HG03571 (cell line): ENCODE measurements around the gene SOS2.
A peak's percentile ranks its signal among the peaks of the same experiment; 100 is the strongest.

ENCODE experiments used
- ATAC-seq: cut with Tn5 transposase; IDR thresholded peaks from one replicate; pipeline ENCODE4 v1.9.1; 2021; ENCODE audit not compliant: unreplicated experiment

SOS2 gene

DNA sequence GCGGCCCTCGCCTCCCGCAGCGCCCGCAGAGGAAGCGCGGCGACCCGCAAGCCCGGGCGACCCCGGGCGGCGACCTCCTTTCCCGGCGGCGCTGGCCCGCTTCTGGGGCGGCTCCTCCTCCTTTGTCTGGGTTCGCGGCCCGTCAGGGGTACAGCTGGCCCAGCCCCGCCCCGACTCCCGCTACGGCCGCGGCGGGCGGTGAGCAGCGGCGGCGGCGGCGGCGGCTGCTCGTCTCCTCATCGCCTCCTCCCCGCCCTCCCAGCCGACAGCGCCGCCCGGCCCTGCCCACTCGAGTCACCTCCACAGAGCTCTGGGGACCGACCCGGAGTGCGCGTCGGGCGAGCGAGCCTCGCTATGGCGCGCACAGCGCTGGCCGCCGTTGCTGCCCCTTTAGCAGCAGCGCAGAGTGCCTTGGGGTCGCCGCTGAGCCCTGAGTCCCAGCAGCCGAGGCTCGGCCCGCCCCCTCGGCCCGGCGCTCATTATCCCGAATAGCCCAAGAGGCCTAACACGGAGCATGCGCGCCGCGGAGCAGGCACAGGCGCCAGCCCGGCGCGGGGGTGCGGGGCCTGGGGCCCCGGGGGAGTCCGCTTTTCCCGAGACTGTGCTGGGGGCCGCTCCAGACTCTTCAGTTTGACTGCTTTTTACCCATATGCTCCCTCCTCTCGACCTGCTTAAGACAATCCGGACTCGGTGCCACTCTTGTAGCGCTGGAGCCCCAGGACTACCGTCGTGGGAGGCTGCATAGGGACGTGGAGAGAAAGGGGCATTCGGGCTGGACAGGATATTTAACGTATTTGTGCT, at the start of gene SOS2:
Gene SOS2, minus strand, starts transcription at position 104 of the 801 bp plus-strand sequence. CDS start 295 bp downstream, outside the sequence.
- ATAC-seq, result peak; percentile 79

DNA sequence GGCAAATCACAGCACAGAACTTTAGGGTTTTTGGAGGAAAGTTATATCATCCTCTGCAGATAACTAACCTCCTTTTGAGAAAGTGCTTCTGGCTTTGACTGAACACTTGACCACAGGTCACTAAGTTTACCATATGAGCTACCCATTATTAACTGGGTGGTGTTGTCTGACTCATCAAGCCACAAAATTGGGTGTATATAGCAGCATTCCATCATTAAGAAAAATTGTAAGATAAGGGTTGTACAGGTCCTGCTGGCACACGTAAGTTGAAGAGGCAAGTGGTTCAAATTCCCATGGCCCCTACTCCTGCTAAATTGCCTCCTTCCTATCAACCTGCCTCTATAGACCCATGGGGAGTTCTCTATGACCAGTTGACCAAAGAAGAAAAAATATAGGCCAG, 41.1 kb upstream of the SOS2 start:
- ATAC-seq, result no peak

DNA sequence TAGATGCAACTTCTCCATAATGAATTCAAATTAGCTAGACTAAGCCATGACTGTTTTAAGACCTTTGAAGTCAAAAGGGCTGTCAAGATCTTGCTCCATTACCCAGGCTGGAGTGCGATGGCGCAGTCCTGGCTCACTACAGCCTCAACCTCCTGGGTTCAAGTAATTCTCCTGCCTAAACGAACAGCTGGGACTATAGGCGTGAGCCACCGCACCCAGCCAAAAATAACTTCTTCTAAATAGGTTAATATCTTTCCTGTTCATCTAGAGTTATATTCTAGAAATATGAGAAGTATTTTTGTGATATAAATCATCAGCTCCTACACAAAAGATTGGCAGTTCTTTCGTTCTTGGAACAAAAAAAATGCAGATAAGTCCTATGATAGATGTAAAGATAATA, 39.6 kb upstream of the SOS2 start:
- no peak for ATAC-seq

DNA sequence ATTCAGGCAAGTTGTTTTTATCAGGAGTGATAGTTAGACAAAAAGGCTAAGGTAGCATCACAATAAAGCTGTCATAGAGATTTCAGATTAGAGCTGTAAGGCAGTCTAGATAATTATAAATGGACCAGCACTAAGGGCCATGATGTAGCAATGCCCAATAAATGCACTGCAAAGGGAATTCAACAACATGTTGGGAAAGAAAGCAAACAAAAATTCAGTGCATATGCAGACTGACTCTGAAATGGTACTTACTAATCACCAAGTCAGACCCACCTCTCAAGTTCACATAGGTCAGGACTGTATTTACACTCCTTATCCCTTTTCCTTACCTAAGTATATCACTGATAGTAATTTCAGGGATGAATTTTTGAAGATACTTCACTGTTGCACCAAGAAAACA, 33.7 kb upstream of the SOS2 start:
- no peak for ATAC-seq

DNA sequence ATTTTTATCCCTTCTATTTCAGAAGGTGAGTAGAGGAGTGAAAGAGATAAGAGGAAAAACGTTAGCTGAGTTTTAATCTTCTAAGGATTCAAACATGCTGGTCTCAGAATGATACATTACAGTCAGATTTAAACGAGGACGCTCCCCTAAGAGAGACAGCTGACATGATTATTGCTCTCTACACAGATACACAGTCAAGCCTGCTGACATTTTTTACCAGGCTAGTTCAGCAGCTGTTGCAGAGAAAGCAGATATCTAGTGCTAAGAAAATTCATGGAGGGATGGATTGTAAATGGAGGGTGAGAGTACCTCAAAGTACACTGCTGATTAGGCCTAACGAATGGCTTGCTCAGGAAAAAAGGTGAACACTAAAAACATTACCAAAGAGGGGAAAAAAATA, 31.9 kb upstream of the SOS2 start:
- ATAC-seq, result no peak

DNA sequence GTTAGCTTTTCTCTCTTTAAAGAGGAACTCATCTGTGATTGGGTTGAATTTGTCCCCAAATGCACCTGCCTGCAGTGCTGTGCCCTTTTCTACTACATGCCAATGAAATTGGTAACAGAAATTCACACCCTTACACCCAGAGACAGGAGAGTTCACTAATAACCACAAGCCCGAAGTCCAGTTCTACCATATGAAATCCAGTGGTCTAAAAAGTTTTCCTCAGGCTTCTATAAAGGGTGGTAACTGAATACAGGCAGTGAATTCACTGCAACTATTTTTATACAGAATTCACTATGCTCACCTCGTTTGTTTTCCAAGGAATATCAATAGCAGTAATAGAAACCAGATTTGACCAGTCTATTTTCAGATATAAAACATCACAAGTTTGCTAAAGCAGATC, 31.5 kb upstream of the SOS2 start:
- ATAC-seq, result no peak

DNA sequence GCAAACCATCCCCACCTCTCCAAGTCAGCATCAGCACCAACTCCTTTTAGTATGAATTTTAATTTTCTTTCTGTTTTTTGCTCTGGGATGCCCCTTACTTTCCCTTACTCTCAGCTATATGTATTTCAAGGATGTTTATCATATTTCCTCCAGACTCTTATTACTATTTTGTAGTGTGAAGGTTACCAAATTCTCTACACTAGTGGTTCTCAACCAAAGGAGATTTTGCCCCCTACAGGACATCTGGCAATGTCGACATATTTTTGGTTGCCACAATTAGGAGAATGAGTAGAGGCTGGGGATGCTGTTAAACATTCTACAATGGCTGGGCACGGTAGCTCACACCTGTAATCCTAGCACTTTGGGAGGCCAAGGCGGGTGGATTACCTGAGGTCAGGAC, 29.1 kb upstream of the SOS2 start:
- no peak for ATAC-seq

DNA sequence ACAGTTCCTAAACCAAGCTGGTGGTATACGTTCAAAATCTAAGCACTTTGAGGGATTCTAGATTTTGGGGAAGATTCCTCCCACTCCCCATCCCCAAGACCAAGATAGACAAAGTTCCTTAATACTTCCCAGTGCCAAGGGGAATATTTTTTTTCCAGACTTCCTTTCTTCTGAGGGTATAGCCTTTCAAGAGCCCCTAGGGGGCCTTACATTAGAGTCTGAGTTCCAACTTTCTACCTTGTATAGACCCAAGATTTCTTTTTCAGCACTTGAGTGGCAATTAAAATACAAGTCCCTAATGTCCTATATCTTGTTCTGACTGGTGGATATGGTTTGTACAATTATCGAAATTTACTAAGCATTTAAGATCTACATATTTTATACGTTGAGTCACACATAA, 28.7 kb upstream of the SOS2 start:
- ATAC-seq, result no peak

DNA sequence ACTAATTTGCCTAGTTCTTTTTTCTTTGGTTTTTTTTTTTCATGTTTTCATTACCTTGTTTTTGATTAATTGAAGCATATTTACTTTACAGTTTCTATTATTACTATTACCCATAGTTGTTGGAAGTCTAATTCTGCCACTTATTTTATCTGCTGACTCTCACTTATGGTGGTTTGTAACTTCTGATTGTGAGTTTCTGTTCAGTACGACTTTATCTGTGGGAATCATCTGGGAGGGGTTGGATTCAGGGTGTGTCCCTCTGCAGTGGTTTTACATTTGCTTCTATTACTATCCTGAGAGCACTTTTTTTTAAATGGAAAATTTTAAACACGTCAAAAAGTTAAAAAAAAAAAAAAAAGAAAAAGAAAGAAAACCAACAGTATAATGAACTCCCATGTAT, 26.4 kb upstream of the SOS2 start:
- no peak for ATAC-seq

DNA sequence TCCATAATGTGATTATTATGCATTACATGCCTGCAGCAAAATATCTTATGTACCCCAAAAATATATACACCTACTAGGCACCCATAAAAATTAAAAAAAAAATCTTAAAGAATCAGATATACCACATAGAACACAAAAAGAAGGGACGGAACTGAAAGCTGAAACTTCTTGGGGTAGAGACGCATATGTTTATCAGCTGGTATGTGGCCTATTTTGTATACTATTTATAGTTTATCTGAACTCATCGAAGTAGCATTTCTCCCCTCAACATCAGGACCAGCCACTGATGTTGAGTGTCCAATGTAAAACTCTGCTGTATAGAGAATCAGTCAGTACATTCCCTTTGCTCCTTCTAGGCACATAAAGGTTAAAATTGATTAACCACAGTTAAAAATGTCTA, 22.9 kb upstream of the SOS2 start:
- ATAC-seq, result no peak

DNA sequence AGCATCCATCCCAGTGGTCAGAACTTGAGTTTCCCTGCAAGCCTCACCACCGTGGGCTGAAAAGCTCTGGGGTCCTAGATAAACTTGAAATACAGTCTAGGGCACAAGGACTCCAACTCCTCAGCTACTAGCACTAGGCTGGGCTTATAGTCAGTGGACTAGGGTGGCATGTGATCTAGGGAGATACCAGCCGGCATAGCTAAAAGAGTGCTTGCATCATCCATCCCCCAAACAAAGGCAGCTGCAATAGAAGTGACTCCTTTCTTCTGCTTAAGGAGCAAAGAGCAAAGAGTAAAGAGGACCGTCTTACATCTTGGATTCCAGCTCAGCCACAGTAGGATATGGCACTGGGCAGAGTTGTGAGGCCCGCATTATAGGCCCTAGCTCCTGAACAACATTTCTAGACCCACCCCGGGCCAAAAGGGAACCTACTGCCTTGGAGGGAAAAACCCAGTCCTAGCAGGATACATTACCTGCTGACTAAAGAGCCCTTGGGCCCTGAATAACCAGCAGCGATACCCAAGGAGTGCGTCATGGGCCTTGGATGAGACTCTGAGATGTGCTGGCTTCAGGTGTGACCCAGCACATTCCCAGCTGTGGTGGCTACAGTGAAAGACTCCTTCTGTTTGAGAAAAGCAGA, 17.9 kb upstream of the SOS2 start:
- no peak for ATAC-seq

DNA sequence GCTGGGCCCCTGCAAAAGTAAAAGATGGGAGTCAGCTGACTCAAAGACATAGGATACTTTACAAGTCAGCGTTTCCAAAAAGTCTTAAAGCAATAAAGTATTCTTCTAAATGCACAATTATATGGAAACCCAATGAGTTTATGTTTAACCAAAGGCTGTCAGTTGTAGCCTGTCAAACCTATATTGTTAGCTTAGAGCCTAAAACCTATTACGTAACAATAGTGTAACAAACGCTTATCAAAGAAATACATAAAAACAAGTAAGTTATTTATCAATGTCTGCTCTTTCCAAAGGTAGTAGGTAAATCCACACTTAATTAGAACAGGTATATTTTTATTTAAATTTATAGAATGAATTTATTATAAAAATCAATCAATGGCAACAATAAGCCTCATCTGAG, 15.9 kb upstream of the SOS2 start:
- no peak for ATAC-seq

DNA sequence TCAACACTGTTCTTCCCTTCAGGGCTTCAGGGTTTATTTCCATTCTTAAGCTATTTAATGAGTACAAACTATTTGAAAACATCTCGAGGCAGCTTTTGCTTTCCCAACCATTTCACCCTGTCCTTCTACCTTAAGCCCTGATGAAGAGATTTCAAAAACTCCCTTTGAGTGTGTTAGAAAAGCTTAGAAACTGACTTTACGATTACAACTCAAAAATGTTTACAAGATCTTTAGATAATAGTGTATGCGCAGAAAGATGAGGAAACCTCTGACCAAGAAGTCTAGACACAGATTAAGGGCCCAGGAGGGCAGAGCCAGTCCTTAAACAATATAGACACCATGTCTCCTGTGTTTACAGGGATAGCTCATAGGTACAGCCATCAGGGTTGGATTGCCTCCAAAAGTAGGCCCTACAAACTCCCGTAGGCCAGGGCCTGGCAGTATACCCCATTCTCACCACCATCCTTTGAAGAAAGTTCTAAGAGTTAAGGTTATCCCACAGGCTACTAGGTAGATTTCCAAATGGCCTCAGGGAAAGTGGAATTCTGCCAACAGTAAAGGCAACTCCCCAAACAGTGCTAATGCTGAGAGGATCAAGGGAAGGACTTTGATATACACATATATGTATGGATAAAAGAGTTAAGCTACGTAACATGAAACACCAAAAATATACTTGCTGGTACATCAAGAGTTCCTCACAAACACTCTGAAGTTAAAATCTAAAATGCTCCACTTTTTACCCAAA, 11.4 kb upstream of the SOS2 start:
- ATAC-seq, result no peak

DNA sequence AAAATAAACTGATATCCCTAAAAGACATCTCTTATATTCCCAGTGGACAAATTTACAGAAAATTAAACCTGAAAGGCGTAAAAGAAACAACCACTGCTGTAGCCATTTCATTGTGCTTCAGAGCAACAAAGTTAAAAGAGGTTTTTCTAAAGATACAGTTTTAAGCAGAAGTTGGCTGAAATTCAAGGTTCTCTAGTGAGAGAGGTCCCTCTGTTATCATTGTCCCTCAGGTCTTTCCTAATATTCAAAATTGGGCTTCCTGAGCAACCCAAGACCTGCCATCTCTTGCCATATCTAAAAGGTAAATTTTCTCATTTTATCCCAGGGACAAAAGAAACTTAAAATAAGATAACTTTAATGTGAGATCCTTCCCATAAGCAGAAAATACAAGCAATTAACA, 10.7 kb upstream of the SOS2 start:
- no peak for ATAC-seq

DNA sequence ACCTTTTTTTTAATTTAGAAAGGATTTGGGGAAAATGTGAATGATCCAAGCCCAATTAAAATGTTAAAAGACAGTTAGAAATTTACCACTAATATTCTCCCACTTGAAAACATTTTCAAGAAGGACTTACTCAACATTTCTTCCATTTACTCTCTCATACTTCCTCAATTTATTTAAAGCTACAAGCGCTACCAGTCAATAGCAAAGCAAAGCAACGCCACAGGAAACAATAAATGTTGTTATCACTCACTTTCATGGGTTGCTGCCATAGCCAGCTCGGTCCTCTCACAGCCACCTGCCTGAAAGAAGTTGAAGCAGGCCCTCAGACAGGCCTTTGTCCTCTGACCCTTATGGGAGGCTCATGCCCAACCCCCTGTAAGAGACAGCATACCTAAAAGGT, 6.0 kb upstream of the SOS2 start:
- no peak for ATAC-seq

DNA sequence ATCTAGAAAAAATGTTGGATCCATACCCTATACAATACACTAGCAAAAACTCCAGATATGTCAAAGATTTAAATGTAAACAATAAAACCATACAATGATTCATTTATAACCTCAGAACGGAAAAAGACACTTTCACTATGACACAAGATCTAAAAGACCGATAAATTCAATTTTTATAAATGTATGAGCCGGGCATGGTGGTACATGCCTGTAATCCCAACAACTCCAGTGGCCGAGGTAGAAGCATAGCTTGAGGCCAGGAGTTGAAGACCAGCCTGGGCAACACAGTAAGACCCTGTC, 2.5 kb upstream of the SOS2 start:
- ATAC-seq, result no peak

DNA sequence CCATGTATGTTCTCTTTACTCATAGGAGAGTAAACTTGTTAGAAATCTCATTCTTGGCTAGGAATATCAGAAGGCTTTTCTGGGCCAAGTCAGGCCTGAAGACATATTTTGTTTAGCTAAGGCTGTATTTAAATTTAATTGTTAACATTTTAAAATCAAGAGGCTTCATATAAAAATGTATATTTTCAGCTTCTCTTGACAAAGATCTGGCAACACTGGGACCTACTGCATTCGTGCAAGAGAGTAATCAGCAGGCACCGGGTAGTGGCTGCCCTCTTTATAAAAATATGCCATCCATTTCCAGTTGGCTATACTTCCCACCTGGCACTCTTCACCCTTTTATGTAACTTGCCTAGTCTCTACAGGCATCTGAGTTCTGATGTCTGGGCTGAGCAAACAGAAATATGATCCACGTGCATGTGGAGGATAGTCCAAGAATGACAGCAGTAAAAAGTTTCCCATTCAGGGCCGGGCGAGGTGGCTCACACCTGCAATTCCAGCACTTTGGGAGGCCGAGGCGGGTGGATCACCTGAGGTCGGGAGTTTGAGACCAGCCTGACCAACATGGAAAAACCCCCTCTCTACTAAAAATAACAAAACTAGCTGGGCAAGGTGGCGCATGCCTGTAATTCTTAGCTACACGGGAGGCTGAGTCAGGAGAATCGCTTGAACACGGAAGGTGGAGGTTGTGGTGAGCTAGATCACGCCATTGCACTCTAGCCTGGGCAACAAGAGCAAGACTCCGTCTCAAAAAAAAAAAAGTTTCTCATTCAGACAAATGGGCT, 2.0 kb upstream of the SOS2 start:
- ATAC-seq, result no peak

DNA sequence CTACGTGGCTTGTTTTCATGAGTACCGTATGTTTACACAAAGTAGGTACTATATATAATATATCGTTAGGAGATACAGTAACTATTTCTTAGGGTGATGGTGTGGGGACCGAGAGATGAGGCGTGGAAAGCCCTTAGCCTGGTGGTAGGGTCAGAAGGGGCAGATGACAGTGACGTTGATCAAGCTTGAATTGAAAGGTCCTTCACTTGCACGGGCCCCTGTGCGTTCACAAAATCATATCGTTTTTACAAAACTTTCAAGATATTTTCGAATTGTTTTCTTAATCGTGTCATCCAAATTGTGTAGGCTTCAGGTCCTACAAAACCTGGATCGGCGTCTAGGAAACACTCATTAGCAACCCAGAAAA, 881 bp upstream of the SOS2 start:
- ATAC-seq, result no peak

DNA sequence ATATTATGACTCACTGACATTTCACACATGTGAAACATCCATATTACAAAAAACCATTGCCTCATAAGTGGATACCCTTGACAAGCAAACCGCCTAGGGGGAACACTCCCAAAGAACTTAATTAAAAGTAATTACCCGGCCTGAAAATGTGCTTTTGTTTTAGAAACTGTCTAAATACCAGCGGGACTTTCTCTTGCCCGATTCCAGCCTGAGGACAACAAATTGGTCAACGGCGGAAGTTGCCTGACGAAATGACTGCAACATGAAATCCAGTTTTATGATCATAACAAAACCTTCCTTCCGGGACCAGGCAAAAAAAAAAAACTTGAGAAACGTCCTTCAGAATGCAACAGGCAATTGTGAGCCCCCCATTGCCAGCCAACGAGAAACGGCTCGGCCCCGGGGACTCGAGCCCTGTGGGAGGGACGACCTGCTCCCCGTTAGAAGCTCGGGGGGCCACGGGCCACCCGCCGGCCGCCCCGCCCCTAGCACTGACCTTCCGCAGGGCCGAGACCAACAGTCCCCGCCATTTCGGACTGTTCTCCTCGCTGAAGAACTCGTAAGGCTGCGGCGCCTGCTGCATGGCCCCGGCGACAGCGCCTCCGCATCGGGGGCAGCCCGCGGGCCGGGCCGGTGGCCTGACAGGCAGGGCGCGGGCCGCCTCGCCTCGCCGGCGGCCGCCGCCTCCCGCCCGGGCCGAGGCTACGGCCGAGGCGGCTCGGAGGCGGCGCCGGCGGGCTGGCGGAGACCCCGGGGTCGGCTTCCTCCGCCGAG, 490 bp downstream of the SOS2 start:
- ATAC-seq, result peak; percentile 28

DNA sequence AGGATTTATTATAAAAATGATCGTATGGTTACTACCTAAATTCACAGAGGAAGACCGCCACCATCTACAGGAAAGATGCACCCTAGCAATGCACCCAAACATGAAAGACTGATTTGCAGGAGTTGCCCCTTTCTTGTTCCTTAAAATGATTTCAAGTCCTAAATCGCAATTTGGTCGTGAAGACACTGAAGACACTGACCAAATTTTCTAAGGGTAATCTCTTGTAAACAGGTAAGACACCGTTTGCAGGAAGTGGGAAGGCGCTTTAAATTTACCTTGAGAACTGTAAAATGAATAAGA, 1.0 kb downstream of the SOS2 start:
- ATAC-seq, result no peak

DNA sequence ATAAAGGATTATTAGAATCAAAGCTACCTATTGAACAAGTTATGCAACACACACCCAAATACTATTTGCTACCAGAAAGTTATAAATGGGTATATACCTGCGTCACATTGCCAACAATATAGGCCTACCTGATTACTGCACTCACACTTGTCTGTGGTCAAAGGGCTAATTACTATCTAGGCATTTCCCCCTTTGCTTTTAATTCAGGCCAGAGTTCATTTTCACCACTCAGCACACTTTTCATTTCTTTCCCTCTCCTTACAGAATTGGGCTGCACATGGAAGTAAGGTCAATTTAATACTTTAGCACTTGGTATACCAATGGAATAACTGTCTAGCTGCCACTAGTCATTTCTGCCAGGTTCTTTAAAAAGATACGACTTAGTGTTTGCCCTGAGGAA, 1.7 kb downstream of the SOS2 start:
- no peak for ATAC-seq
